COLO668 (cell line): Measurements from ENCODE around the gene NPAS2.

ENCODE experiments used
- DNase-seq: peaks from one replicate; lab custom pipeline; 2025; ENCODE audit not compliant: unreplicated experiment; lab: John Stamatoyannopoulos, UW

The NPAS2 gene

GRCh38 chr2:100821255-100821910 is 1.4 kb downstream of the NPAS2 start:
- no peak for DNase-seq

- DNase-seq = no peak
These were observed 1.9 kb downstream of the NPAS2 start for GRCh38 chr2:100821911-100822265.

DNA sequence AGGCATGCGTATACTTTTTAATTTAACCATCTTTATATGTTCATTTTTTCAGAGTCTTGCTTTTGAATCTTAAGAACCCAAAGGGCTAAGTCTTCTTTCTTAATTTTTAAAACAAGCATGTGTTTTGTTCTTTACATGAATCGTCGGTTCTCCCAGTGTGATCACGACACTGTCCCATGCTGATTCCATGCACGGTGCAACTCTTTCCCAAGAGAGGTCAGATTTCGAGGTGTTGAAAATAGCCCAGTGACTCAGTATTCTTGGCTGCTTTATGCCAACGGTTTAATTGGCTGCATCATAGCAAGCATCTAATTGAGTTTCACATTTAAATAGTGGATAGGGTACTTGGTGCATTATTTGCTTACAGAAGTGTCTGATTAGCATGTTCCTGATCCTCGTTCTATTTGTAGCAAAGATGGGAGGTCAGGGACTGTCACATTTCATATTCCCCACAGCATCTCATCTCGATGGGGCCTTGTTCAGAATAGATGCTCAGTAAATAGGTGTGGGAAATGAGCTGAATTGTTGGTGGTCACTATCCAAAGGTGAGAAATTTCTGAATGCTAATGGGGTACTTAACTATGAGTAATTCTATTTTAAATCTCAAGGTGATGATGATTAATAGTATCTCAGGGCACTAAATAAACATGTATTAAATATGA is 2.8 kb downstream of the NPAS2 start:
- DNase-seq = no peak

- DNase-seq = no peak
These were observed 3.9 kb downstream of the NPAS2 start for GRCh38 chr2:100823665-100824438.

DNA sequence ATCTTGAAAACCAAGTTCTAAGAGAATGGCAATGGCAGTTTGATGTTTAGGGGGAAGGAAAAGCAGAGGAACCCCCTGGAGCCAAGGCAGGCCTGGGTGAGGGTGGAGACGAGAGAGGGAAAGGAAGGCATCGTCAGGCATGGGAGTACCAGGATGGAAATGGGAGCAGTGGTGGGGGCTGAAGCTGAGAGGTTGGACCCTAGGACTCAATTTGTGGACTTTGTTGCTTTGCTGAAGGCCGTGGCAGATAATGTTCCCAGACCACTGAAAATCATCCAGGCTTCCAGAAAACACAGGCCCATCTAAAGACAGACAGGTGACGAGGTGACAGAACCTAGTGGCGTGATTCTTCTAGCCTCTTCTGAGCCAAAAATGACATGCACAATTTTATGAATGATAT is 4.9 kb downstream of the NPAS2 start:
- no peak for DNase-seq

- no peak for DNase-seq
These were observed 6.6 kb downstream of the NPAS2 start for GRCh38 chr2:100826494-100826893.

GRCh38 chr2:100831158-100831750 is 11.3 kb downstream of the NPAS2 start:
- DNase-seq = no peak

- DNase-seq = no peak
These were observed 11.9 kb downstream of the NPAS2 start for GRCh38 chr2:100831831-100832230.

DNA sequence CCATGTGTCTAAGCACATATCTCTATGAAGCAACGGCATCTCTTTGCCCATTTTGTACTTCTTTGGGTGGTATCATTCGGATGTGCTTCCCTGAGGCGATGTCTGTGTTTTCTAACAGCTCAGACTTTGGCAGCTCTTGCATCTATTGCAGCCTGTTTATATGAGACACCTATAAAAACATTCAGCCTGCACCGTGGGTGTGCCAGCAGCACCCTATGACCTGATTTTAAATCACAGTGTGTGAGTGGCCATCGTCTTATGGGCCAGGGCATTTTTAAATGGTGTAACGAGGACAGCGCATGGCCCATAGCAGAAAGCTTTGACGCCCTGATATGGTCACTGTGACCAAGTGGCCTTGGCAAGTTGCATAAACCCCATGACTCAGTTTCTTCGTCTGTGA is 12.9 kb downstream of the NPAS2 start:
- no peak for DNase-seq

DNA sequence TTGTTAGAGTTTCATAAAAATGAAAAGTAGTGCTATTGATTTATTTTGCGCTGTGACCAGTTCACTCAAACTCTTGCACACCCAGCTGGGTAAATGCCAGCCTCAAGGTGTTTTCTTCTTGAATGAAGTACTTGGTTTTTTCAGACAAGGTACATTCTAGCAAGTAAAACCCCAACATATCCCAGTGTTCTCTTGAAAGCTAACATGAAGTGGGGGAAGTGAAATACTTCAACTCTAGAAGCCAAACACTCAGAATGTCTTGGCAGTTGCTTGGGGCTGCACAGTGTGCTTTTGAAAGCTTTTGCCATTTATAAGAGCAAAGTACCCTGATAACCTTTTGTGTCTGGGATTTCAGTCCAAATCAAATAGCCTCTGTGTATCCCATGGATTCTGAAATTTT is 13.4 kb downstream of the NPAS2 start:
- DNase-seq = no peak

GRCh38 chr2:100834221-100834620 is 14.3 kb downstream of the NPAS2 start:
- DNase-seq = no peak

GRCh38 chr2:100835006-100835659 is 15.2 kb downstream of the NPAS2 start:
- DNase-seq = no peak

- no peak for DNase-seq
These were observed 20.6 kb downstream of the NPAS2 start for GRCh38 chr2:100840519-100840918.

DNA sequence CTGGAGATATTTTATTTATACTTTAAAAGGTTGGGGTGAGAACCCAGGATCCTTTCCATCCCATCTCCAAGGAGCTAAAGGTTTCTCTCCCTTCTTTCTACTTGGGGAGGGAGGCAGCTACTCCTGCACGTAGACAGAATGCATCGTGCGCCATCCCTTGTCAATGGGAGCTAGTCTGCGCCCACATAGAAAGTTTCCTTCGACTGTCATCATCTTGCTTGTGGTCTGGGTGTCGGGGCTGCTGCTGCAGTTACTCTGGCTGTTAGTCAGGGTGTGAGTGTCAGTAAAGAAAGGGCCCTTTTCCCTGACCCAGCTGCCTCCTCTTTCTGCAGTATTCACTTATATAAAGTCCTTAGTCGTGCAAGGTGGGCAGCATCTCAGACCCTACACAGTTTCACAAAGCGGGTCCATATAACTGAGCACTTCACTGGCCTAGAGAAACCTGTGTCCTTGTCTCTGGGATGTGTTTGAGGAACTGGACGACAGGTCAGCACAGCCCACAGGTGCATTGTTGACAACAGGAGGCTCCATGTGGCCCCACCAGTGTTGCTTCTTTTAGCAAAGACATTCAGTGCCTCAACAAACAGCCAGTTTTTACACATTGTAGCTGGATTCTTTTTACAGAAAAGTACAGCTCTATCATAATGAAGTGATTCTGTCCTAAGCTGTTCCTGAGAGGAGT is 22.4 kb downstream of the NPAS2 start:
- DNase-seq = no peak

DNA sequence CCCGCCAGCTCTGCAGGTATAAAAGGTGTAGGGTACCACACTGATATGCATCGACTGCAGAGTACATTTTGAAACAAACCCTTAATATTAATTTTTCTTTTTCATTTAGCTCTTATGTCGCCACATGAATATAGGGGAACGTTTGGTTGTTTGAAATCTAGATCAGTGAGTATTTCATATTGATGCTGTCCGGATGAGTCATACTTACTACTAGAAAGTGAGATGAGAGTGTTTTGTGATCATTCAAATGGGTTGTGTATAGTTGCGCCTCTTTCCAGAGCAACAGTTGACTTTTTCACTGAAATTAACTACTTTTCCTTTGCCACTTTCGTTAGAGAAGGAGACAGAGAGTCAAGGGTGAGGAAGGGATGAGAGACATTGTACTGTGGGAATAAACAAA is 24.6 kb downstream of the NPAS2 start:
- DNase-seq = no peak

- DNase-seq = no peak
These were observed 25.4 kb downstream of the NPAS2 start for GRCh38 chr2:100845141-100845991.

GRCh38 chr2:100846716-100847115 is 26.8 kb downstream of the NPAS2 start:
- no peak for DNase-seq

GRCh38 chr2:100852447-100852846 is 32.5 kb downstream of the NPAS2 start:
- DNase-seq = no peak

DNA sequence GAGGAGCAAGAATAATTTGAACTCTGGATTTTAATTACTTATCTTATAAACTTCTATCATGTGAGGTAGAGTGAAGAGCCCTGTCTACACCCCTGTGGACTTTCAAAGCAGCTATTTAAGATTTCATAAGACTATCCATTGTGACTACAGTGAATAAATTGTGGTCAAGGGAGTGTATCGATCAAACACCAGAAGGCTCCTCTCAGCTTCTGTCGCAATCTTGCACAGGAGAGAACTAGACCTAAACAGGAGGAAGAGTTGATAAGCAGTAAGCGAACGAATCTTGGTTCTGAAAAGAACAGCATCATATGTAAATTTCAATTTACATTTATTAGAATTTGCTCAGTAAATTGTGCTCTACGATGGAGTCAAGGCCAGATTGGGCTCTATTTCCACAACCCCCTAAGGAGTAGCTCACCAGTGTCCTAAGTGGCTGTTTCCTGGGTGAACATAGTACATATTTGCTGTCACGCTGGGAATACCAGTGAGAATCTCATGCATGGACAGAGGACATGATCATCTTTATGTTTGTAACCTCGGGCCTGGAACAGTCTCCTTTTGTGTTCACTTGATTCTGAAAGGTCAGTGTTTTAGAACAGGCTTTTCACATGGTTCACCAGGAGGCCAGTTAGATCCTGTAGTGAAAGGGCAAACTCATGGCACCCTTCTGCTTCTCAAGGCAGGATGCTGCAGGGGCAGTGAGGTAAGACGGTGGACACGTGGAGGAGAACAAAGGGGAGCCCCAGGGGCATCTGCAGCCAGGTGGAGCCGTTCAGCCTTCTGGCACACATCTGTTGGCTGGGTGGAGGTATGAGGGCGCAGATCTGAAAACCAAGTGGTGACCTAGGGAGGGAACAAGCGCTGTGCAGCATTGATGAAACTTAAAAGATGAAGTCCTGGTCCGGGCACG is 33.3 kb downstream of the NPAS2 start:
- DNase-seq = peak; percentile 8
